GM19238 (cell line): ENCODE measurements around the gene NTSR2.

Experiments used
- DNase-seq: peaks from one replicate; pipeline ENCODE4 v3.0.0; 2011; ENCODE audit warnings: low spot score; ENCODE audit not compliant: insufficient read length

NTSR2 gene

DNA sequence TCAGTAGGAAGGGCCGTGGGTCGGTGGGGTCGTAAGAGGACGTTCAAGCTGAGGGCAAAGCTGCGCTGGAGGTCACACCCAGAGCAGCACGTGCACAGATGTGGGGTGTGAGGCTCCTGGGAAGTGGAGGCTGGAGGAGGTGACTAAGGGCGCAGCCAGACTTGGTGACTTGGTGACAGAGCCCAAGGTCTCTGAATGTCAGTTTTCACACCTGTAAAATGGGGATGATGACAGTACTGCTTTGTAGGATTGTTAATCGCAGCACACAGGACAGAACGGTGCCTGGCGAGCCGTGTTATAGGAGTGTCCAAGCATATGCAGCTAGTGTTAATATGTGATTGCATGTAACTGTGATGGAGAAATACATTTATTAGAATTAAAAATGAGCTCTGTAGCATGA, 40.8 kb downstream of the NTSR2 start:
- no peak for DNase-seq

DNA sequence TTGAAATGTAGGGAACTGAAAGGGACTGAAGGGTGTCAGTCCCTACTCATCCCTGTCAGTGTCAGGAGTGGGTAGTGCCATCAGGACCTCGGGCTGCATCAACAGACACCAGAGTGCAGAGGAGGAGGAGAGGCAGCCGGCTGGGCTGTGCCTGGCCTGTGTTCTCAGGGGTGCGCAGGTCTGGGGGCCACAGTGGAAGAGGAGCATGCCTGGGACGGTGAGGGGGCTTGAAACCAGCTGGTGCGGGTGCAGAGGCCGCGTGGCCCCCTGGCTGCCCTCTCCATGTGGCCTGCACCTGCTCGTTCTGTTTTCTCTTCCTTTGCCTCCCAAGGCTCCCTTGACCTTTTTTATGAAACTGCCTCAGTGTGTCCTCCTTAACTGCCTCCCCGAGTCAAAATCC, 41.3 kb downstream of the NTSR2 start:
- DNase-seq = no peak

DNA sequence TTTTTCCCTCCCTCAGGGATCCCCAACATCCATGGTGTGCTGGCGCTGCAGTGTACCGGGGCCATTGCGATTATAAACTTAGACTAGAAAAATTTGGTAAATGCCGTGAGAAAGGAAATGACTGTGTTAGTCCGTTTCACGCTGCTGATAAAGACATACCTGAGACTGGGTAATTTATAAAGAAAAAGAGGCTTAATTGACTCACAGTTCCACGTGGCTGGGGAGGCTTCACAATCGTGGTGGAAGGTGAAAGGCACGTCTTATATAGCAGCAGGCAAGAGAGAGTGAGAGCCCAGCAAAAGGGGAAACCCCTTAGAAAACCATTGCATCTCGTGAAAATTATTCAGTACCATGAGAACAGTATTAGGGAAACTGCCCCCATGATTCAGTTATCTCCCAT, 44.3 kb downstream of the NTSR2 start:
- DNase-seq = no peak

DNA sequence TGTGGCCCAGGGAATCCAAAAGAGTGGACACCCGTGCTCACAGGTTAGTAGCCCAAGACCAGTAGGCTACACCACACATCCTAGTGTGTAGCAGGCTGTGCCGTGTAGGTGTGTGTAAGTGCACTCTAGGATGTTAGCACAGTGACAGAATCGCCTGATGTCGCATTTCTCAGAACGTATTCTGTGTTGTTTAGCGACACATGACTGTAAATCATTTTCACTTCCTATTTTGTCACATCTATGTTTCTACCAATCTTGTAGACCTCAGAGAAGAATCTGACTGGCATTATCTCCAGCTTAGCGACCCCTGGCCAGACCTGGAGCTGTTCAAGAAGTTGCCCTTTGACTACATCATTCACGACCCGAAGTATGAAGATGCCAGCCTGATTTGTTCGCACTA, 45.1 kb downstream of the NTSR2 start:
- no peak for DNase-seq

DNA sequence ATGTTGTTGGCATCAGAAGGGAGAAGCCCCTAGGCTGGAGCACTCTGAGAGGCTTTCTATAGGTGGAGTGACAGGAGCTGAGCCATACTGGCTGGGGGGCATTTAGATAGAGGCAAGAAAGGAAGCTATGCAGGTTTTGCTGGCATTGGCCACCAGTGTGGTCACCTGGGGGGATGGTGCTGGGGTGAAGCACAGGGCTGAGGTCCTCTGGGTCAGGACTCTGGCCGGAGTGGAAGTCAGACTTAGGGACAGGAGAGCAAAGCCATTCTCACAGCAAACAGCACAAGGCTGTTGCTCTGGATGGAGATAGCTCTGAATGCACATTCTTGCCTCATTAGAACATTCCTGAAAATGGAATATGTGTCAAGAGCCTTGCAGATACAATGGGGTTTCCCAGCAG, 47.4 kb downstream of the NTSR2 start:
- no peak for DNase-seq

DNA sequence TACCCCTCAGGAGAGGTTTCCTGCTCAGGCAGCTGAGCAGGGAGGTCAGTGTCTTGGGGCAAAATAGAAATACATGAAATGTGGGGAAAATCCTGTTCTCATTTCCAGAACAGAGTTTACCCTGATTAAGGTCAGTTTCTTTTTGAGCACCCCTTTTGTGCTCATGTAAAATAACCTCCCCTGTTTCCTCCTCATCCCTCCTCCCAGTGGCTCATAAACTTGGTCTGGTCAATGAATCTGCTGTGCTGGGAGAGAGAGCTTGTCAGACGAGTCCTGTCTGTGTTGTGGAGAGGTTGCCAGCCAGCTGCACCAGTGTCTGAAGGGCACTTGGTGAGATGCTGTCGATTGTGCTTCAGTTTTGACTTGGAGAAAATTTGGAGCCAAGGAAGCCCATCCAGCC, 48.6 kb downstream of the NTSR2 start:
- DNase-seq = no peak

DNA sequence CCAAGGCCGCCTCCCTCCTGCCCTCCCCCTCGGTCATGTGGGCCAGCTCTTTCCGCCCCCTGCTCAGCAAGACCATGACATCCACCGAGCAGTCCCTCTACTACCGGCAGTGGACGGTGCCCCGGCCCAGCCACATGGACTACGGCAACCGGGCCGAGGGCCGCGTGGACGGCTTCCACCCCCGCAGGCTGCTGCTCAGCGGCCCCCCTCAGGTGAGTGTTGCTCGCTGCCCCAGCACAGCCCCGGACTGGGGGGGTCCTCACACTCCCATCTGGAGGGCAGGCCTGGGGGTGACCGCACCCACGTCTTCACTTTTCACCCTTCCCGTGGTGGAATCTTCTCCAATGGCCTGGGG, 51.3 kb downstream of the NTSR2 start:
- DNase-seq = no peak

DNA sequence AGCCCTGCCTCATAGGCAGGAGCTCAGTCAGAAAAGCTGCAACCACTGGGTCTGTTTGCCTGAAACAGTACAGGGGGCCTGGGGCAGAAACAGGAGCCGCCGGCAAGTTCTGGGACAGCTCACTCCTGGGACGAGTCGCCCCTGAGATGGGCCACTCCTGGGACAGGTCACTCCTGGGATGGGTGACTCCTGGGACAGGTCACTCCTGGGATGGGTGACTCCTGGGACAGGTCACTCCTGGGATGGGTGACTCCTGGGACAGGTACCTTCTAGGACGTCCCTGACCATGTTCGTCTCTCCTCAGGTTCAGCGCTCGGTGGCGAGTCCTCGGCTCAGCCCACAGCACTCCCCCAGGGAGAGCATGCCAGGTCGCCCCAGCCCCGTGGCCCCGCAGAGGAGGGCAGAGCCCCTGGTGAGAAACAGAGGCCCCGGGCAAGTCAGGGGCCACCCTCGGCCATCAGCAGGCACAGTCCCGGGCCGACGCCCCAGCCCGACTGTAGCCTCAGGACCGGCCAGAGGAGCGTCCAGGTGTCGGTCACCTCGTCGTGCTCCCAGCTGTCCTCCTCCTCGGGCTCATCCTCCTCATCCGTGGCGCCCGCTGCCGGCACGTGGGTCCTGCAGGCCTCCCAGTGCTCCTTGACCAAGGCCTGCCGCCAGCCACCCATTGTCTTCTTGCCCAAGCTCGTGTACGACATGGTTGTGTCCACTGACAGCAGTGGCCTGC, 51.8 kb downstream of the NTSR2 start:
- no peak for DNase-seq

DNA sequence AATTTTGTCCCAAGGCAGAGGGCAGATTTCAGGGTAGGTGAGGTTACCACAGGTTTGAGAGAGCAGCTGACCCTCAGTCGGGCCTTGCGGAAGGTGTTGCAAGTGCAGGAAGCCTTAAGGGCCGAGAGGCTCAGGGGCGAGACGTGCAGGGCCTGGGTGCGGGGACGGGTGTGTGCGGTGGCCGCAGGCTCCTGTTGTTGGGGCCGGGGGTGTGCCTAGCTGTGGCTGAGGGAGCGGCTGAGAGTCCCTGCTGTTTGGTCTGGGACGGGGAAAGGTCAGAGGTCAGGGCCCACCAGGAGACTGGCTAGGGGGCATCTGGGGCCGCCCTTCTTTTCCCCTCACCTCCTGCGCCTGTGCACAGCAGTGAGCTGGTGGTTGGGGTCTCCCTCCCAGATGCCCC, 52.5 kb downstream of the NTSR2 start:
- DNase-seq = no peak

DNA sequence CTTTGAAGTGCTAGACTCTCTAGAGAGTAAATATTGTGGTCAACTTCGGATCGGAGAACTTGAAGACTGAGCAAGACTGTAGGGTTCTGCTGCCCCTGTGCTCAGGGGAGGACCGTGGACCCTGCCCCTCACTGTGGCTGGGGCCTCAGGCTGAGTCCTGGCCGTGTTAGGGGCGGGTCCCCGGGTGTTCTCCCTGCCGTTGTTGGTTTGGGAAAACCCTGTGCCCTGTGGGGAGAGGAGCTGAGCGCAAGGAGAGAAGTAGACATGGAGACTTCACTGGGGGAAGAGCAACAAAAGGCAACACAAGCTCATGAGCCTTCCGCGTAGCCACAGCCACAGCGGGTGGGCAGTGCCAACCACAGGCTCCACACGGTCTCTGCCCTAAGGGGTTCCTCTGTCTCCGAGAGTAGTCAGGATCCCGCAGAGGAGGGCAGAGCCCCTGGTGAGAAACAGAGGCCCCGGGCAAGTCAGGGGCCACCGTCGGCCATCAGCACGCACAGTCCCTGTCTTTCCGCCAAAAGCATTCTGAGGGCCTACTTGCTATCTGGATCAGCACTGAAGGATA, 53.1 kb downstream of the NTSR2 start:
- no peak for DNase-seq

DNA sequence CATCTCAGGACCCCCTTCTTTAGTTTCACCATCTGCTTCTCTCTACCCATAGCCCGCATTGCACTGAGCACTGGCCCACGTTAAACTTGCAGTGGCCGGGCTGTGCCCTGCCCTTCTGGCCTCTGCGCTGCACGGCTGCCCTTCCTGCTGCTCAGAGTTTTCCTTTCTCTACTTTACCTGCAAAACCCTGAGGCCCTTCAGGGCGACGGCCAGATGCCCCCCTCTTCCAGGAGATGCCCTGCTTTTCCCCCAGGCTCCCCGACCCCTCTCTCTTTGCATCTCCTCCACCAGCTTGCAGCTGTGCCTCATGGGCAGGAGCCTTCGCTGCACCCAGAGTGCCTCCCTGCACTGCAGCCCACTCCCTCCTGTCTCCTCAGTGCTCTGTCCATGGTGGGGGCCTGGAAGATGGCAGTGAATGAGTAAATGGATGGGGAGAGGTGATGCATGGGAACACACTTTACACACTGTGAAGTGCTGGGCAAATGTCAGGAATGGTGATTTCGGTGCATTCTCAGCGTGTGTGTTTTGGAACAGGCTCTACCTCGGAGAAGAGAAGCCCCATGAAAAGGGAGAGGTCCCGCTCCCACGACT, 53.8 kb downstream of the NTSR2 start:
- DNase-seq = no peak

DNA sequence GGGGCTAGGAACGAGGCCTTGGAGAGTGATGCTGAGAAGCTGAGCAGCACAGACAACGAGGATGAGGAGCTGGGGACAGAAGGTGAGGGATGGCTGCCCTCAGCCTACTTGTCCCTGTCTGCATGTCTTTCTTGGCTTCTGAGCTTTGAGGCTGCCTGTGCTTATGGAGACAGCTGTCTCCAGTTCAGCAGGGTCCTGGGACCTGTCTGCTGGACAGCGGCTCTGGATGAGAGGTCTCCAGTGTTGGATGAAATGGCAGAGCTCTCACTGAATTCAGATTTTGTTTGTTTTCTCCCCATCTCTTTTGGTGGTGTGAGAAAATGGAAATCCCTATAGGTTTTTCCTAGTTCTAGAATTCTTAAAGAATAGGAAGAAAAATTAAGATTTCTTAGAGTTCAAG, 54.8 kb downstream of the NTSR2 start:
- no peak for DNase-seq

DNA sequence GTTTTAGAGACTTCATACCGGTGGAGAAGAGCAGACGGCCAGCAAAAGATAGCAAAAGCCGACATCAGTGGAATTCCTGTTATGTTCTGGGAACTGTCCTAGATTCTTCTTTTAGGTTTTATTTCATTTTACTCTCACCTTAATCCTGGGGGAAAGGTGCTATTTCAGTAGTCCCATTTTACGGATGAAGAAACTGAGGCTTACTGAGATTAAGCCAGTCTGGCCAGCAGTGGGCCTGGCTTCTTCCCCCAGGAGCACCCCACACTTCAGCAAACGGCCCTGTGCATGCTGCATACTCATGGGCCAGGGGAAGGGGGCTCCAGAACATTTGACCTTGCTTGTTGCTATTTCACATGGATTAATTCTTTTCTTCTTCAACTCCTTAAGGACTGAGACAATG, 56.7 kb downstream of the NTSR2 start:
- DNase-seq = no peak

DNA sequence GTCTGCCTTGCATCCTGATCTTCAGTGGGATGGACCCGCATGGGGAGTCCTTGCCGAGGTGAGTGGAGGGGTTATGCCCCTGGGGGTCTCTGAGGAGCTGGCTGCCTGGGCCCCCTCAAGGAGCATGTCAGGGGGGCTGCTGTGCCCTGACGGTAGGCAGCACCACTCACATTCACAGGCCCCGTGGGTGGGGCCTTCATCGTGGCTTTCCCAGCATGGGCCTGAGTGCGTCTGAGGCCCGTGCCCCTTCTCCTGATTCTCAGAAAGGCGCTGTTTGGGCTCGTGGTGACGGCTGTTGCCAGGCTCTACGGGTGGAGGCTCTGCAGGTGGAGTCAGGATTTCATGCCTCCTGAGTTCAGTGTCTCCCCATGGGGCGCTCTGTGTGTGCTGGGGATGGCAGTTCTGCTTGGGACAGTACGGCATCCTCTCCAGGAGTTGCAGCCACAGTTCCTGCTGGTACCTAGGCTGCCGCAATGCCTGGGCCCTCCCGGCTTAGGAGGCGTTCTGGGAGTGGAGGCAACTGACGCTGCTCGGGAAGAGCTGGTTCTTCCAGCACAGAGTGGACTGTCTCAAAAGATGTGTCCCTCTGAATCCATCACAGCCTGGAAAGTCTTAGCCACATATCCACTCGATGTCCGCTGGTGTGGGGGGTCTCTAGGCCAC, 57.3 kb downstream of the NTSR2 start:
- no peak for DNase-seq

DNA sequence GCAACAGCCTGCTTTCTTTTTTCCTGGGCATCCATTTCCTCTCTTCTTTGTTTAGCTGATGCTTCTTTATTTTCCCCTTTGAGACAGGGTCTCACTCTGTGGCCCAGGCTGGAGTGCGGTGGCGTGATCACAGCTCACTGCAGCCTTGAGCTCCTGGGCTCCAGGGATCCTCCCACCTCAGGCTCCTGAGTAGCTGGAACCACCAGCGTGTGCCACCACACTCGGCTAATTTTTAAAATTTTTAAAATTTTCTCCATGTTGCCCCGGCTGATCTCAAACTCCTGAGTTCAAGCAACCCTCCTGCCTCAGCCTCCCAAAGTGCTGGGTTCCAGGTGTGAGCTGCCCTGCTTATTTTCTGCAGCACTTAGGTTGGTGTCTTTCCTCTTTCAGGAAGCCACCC, 58.7 kb downstream of the NTSR2 start:
- DNase-seq = no peak

DNA sequence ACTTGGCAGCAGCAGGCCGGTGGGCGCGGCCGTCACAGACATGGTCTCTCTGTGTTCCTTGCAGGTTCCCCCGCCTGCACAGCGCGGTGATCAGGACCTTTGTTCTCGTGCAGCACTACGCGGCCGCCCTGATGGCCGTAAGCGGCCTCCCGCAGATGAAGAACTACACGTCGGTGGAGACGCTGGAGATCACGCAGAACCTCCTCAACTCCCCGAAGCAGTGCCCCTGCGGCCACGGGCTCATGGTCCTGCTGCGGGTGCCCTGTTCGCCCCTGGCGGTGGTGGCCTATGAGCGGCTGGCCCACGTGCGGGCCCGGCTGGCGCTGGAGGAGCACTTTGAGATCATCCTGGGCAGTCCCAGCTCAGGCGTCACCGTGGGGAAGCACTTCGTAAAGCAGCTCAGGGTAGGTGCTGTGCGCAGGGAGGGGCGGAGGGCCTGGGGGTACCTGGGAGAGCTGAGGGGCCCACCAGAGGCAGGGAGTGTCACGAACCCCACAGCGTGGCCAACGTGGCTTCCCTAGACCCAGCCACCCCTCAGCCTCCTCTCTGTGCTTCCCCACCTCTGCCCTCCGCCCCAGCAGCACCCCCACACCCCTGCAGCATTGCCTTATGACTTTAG, 59.3 kb downstream of the NTSR2 start:
- no peak for DNase-seq
